Stimulated activated CD4-positive, alpha-beta T cell treated with anti-CD3 and anti-CD28 coated beads, Interleukin-2, amount 100 ng/mL, for 24 hours (primary cell): ENCODE results near the gene TAF6L.
"Not testable (repeated sequence)": the region's sequence is repeated elsewhere in the genome, so short reads cannot be mapped to it uniquely, and the experiment has no call there.

ENCODE experiments used
- DNase-seq, 2 donors: peaks; one replicate each; pipeline ENCODE4 v3.0.0-alpha.2; 2020

The TAF6L gene, protein sequence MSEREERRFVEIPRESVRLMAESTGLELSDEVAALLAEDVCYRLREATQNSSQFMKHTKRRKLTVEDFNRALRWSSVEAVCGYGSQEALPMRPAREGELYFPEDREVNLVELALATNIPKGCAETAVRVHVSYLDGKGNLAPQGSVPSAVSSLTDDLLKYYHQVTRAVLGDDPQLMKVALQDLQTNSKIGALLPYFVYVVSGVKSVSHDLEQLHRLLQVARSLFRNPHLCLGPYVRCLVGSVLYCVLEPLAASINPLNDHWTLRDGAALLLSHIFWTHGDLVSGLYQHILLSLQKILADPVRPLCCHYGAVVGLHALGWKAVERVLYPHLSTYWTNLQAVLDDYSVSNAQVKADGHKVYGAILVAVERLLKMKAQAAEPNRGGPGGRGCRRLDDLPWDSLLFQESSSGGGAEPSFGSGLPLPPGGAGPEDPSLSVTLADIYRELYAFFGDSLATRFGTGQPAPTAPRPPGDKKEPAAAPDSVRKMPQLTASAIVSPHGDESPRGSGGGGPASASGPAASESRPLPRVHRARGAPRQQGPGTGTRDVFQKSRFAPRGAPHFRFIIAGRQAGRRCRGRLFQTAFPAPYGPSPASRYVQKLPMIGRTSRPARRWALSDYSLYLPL

GRCh38 chr11:62771144-62772021 is at the start of gene TAF6L:
TAF6L (plus strand) TSS chr11:62771396; CDS start chr11:62775784, 4,388 bp downstream.
- peak; percentile 95 to 97 for DNase-seq

GRCh38 chr11:62721994-62722393 is 49.2 kb upstream of the TAF6L start:
- no peak for DNase-seq

GRCh38 chr11:62724171-62724570 is 47.0 kb upstream of the TAF6L start:
- DNase-seq = no peak

GRCh38 chr11:62725646-62726045 is 45.5 kb upstream of the TAF6L start:
- DNase-seq = no peak

GRCh38 chr11:62726156-62726914 is 44.9 kb upstream of the TAF6L start:
- peak; percentile 37 to 42 for DNase-seq

DNA sequence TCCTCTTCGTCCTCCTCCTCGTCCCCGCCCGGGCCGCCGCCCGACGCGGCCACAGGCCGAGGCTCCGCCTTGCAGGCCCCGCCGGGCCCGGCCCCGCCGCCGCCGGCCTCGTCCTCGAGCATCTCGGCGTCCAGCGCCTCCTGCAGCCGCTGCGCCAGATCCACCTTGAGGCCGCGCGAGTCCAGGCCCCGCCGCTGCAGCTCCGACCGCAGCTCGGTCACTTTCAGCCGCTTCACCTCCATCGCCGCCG is 44.4 kb upstream of the TAF6L start:
- no peak for DNase-seq

GRCh38 chr11:62727165-62727871 is 43.9 kb upstream of the TAF6L start, which contains the start of gene HNRNPUL2:
HNRNPUL2 (minus strand) TSS chr11:62727457; CDS start chr11:62727156, 301 bp downstream.
- peak; percentile 98 for DNase-seq

- DNase-seq = peak; percentile 76 to 81
Measured at GRCh38 chr11:62727872-62728170, 43.4 kb upstream of the TAF6L start.

DNA sequence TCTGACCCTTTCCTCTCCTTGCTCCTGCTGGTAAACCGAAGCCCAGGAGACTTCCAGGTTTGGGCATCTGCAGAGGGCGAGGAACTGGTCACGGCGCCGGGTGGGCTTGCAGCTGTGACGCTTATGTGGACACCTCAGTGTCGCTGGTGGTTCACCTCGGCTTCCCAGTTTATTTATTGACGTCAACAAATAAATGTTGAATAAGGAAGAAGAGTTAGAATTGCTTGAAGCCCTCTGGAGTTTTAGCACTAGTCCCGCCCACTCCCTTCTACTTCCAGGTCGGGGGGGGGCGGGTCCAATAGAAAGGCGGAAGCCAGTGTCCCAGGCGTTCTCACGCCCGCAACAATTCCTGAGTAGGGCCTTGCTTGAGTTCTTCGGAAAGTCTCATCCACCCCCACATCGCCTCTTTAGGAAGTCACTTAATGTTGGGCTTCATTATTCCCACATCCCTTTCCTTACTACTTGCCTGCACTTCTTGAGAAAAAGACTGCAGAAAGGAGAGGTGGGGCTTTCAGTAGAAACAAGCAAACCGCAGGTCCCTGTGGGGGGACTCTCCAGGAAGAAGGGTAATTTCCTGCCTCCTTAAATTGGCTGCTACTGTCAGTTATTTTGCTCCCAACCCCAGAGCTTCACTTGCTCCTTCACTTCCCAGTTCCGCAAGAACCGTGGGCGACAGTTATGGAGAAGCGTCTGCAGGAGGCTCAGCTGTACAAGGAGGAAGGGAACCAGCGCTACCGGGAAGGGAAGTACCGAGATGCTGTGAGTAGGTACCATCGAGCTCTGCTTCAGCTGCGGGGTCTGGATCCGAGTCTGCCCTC is 42.8 kb upstream of the TAF6L start, which contains the start of gene TTC9C:
Gene TTC9C, plus strand, starts transcription at position 316 of the 818 bp plus-strand sequence. Its CDS starts 363 bp downstream, at position 679.
- DNase-seq = peak; percentile 86 to 89

DNA sequence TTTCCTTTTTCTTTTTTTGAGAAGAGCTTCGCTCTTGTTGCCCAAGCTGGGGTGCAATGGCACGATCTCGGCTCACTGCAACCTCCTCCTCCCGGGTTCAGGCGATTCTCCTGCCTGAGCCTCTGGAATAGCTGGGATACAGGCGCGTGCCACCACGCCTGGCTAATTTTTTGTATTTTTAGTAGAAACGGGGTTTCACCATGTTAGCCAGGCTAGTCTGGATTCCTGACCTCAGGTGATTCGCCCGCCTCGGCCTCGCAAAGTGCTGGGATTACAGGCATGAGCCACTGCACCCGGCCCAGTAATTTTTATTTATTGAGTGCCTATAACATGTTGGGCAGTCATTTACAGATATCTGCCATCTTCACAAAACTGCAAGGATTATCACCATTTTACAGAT is 41.1 kb upstream of the TAF6L start:
- DNase-seq = not testable (repeated sequence)

DNA sequence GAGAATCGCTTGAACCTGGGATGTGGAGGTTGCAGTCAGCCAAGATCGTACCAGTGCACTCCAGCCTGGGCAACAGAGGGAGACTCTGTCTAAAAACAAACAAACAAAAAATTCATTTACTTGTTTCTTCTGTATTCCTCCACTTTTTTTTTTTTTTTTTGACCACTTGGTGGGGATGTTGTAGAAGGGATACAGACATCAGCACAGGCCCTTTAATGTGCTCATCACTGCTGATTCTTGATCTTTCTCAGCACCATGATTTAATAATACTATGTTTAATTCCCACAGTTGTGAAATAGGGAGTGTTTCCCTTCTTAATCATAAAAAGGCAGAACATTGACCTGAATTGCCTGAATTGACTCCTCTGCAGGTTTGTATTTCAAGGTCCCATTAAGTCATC is 38.4 kb upstream of the TAF6L start:
- no peak for DNase-seq

DNA sequence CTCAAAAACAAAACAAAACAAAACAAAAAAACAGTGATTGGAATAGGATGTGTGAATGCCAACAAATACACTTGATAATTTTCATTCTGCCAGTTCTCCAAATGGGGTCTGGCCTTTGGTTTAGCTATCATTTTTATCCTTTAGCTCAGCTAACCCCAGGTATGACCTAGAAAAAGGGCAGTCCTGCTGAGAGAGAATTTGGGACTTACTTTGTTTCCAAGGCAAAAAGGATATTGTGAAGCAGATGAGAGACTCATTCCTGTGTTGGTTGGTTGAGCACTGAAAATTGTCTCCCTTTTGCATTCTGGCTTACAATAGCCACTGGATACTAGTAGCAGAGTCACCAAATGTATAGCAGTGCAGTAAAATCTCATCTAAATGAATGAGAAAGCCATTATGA is 34.0 kb upstream of the TAF6L start:
- DNase-seq = no peak

DNA sequence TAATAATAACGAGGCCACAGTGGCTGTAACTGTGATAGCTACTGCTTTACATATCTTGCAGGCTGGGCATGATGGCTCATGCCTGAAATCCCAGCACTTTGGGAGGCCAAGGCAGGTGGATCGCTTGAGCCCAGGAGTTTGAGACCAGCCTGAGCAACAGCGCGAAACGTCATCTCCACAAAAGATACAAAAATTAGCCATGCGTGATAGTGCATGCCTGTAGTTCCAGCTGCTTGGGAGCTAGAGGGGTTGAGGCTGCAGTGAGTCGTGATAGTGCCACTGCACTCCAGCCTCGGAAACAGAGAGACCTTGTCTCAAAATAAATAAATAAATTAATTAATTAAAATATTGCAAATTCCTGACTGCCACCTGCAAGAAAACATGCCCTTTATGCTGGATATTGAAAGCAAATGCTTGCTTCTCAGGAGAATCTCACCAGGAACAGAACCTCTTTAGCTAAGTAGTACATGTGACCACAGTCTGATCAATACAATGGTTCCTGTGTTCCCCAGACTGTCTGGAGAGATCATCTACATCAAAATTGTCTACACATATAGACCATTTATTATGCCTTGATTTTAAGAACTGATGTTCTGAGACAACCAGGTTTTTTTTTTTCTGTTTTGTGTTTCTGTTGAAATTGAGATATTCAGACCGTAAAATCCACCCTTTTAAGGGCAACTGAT is 23.6 kb upstream of the TAF6L start:
- no peak for DNase-seq

- DNase-seq = not testable (repeated sequence)
Measured at GRCh38 chr11:62749931-62750330, 21.3 kb upstream of the TAF6L start.

DNA sequence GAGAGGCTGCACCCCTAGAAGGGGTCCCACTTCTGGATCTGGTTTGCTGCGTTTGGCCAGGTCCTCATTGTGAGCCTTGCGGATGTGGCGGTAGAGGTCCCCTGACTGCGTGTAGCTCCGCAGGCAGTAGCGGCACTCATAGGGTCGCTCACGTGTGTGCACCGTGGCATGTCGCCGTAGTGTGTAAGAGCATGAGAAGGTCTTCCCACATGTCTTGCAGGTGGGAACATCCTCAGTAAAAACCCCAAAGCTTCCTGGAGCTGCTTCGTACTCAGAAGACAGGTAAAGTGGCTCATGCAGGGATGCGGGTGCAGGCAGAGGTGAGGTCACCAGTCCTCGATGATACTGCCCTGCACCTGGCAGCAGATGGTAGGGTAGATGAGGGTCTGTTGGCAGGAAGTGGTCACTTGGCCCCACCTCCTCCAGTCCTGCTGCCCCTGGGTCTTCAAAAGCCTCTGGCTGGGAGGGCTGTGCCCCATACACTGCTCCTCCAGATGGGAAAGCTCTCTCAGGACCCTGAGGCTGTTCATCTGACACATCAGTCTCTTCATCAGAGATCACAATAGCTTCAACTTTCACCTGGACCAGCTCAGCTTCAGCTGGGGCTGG is 18.9 kb upstream of the TAF6L start:
- DNase-seq = no peak

- DNase-seq = no peak
Measured at GRCh38 chr11:62752994-62753735, 18.0 kb upstream of the TAF6L start.

- peak; percentile 95 to 97 for DNase-seq
Measured at GRCh38 chr11:62753736-62754603, 17.2 kb upstream of the TAF6L start, which contains the start of gene ZBTB3. ZBTB3 (minus strand) TSS chr11:62754160; CDS start chr11:62753664, 496 bp downstream.

DNA sequence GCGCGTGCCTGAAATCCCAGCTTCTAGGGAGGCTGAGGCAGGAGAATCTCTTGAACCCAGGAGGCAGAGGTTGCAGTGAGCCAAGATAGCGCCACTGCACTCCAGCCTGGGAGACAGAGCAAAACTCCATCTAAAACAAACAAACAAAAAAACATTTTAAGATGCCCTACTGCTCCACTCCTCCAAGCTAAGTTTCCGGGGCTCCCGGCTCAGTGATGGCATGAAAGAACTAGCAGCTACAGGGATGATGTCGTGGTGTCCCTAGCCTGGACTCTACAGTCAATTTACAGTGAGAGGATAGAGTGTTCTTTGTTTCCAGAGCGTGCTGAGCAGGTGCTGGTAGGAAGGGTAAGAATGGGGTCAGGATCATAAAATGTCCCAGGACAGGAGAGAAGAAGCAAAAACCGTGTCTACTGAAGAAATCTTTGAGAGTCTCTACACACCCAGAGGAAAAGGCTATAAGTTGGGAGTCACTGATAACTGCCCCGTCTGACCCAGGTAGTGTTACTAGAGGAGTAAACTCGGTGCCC is 16.0 kb upstream of the TAF6L start:
- DNase-seq = no peak
